ENCODE data around the gene TSC22D2. TPM values are rescaled to one million over a fixed set of nuclear protein-coding genes. Genes with fewer than 3 reads are reported as not detected.

Gene TSC22D2
- total and polyA plus RNA-seq, 2 of the 8 experiments (the other 6 are each of a cell fraction or from before 2014, with no cell fraction given): 3.4 to 27.6 TPM

- Histone ChIP-seq H3K14ac (ENCODE audit: insufficient read length) (no peak overlapping the region), H3K4me1 (replicated peaks in 1 of 4; ENCODE audit: control insufficient read depth in 3 of 4, insufficient read depth in 4 of 4, low read length in 3 of 4) (no peaks in the 10 kb centered on the region), H3K27me3 (replicated peaks in 1 of 4; ENCODE audit: control insufficient read depth in 3 of 4, extremely low read depth in 1 of 4, insufficient read depth in 3 of 4, low read length in 3 of 4) (peaks cover 0 to 1% (median 0%) of the 10 kb centered on the region in 4 experiments; a peak in 1 of 7 replicates), H4K5ac (ENCODE audit: insufficient read length, low read depth, low read length) (no peak overlapping the region), H2AK5ac (ENCODE audit: low read depth, low read length) (no peak overlapping the region), H2BK15ac (ENCODE audit: low read length) (no peak overlapping the region), H3K18ac (ENCODE audit: extremely low read depth, low read length) (no peak overlapping the region), H2BK12ac (ENCODE audit: low read depth, low read length) (no peak overlapping the region), H2BK120ac (replicated peaks; ENCODE audit: low read depth, low read length) (no peak overlapping the region), H2AFZ (ENCODE audit: low read length) (no peak overlapping the region), H3K23me2 (ENCODE audit: low read depth, low read length) (no peaks in the 10 kb centered on the region), H3K79me2 (ENCODE audit: control insufficient read depth in 1 of 2, insufficient read depth in 2 of 2, low read length in 2 of 2) (no peaks in the 10 kb centered on the region), H3K36me3 (ENCODE audit: control insufficient read depth in 2 of 4, insufficient read depth in 4 of 4, low read length in 3 of 4) (no peaks in the 10 kb centered on the region), H3K23ac (ENCODE audit: insufficient read length) (no peak overlapping the region), H3K79me1 (ENCODE audit: low read depth, low read length) (no peaks in the 10 kb centered on the region), H3K27ac (ENCODE audit: low read depth, low read length) (no peak overlapping the region), H2BK20ac (ENCODE audit: low read length) (no peak overlapping the region), H2BK5ac (ENCODE audit: low read depth, low read length) (no peak overlapping the region), H3K4ac (replicated peaks; ENCODE audit: insufficient read length, low read depth, low read length) (no peak overlapping the region), H3K4me3 (ENCODE audit: extremely low read depth in 1 of 4, insufficient read depth in 2 of 4, low read depth in 3 of 4, low read length in 4 of 4) (no peak overlapping the region), H3K4me2 (ENCODE audit: insufficient read depth in 1 of 2, low read depth in 2 of 2, low read length in 2 of 2) (no peak overlapping the region), H4K20me1 (replicated peaks in 1 of 2; ENCODE audit: control insufficient read depth in 1 of 2, insufficient read depth in 2 of 2, low read length in 2 of 2) (no peaks in the 10 kb centered on the region), H3K56ac (replicated peaks; ENCODE audit: insufficient read length, low read depth, low read length) (no peak overlapping the region), H3K9me3 (ENCODE audit: insufficient read depth in 2 of 2, low read depth in 1 of 2, low read length in 1 of 2) (peaks cover 11 to 12% of the 10 kb centered on the region in 2 experiments), H4K8ac (ENCODE audit: extremely low read depth, insufficient read depth, low read length) (no peak overlapping the region), H3K9ac (replicated peaks in 1 of 4; ENCODE audit: extremely low read depth in 1 of 4, low read depth in 3 of 4, low read length in 3 of 4) (no peak overlapping the region), H4K91ac (replicated peaks; ENCODE audit: insufficient read length, low read length) (no peak overlapping the region)
- FAIRE-seq: no peak
- ChIA-PET CTCF (ENCODE audit: partially characterized antibody) (interaction anchor here (0.5 to 6.5 kb wide), 6 partner anchors 9 to 259 kb away, joined by 3 to 76 read pairs (median 11); partner anchors contain the start of gene TSC22D2), POLR2A (ENCODE audit: partially characterized antibody) (no interaction called here)
- WGBS, 2 experiments (ENCODE audit: extremely low coverage in 1 of 2, insufficient coverage in 1 of 2, insufficient read length in 1 of 2, insufficient replicate concordance in 2 of 2, low coverage in 1 of 2, low lambda C conversion rate in 2 of 2, missing lambda C conversion rate in 1 of 2): 98% methylated on average over 2 of the region's 2 CpGs; no CpG with 5 or more reads in 1 of the 2 experiments
- DNase-seq (ENCODE audit: low read depth in 1 of 2, low spot score in 2 of 2): no peak
- TF ChIP-seq HDAC2 (IDR thresholded peaks at IDR 0.05; ENCODE audit: borderline replicate concordance in 1 of 2, low read depth in 2 of 2, low read length in 2 of 2) (no peak), ASH2L (IDR thresholded peaks at IDR 0.05; ENCODE audit: low read length) (no peak), CTCF (IDR thresholded peaks at IDR 0.05; ENCODE audit: control extremely low read depth in 1 of 3, insufficient read depth in 1 of 3, low read depth in 1 of 3, low read length in 3 of 3) (no peak), SUZ12 (IDR thresholded peaks at IDR 0.05; ENCODE audit: low read length) (no peak), NRF1 (IDR thresholded peaks at IDR 0.05; ENCODE audit: low read depth, low read length) (no peak), TCF12 (IDR thresholded peaks at IDR 0.05; ENCODE audit: low read depth, low read length) (no peak)
Observed at GRCh38 chr3:150497956-150498355, 89.9 kb downstream of the TSC22D2 start.

Measured in H1 (cell line).